Endothelial cell (in vitro differentiated cells): Measurements from ENCODE around the gene RAB3B. TPM values are rescaled to one million over a fixed set of nuclear protein-coding genes. Genes with fewer than 3 reads are reported as not detected.
"Not testable (repeated sequence)": the region's sequence is repeated elsewhere in the genome, so short reads cannot be mapped to it uniquely, and the experiment has no call there.

Source experiments
- DNase-seq: peaks from one replicate; pipeline ENCODE4 v3.0.0; 2021; ENCODE audit warnings: low spot score
- H3K27ac Mint-ChIP-seq: one replicate; pipeline ENCODE4 v1.8.0; 2021; ENCODE audit warnings: mixed read lengths, inconsistent platforms; ENCODE audit not compliant: unreplicated experiment
- H3K27me3 Mint-ChIP-seq: one replicate; pipeline ENCODE4 v1.8.0; 2021; ENCODE audit warnings: mild to moderate bottlenecking, moderate library complexity, mixed read lengths, inconsistent platforms; ENCODE audit not compliant: unreplicated experiment
- H3K36me3 Mint-ChIP-seq: one replicate; pipeline ENCODE4 v1.8.0; 2021; ENCODE audit warnings: mild to moderate bottlenecking, low read depth, mixed read lengths, inconsistent platforms; ENCODE audit not compliant: unreplicated experiment
- H3K4me1 Mint-ChIP-seq: one replicate; pipeline ENCODE4 v1.8.0; 2021; ENCODE audit warnings: mild to moderate bottlenecking, mixed read lengths, inconsistent platforms; ENCODE audit not compliant: unreplicated experiment
- H3K4me3 Mint-ChIP-seq: one replicate; pipeline ENCODE4 v1.8.0; 2021; ENCODE audit warnings: mild to moderate bottlenecking, mixed read lengths, inconsistent platforms; ENCODE audit not compliant: unreplicated experiment
- H3K9me3 Mint-ChIP-seq: one replicate; pipeline ENCODE4 v1.8.0; 2021; ENCODE audit warnings: mixed read lengths, inconsistent platforms; ENCODE audit not compliant: unreplicated experiment
- CTCF ChIP-seq: fragments of 200-600 bp; sonication (generic); IDR thresholded peaks from one replicate; pipeline ENCODE4 v1.5.0; 2021; ENCODE audit warnings: antibody characterized with exemption; ENCODE audit not compliant: unreplicated experiment
- total RNA-seq: library from RNA; stranded (reverse); fragmentation: NEBNext Ultra II Directional; extraction: Animal tissue kit (Norgen Biotek cat#: 25700); gene quantifications from one replicate; pipeline ENCODE4 v1.2.1, GENCODE V29; 2021; ENCODE audit not compliant: unreplicated experiment

RAB3B gene
- total RNA-seq, 1 donor from 2014 or later = 15.1 TPM

GRCh38 chr1:52033190-52034049 is 42.9 kb upstream of the RAB3B start, which contains the start of gene KTI12:
KTI12 (minus strand) TSS chr1:52033810; CDS start chr1:52033761, 49 bp downstream.
- Mint-ChIP-seq H3K27ac (peak within 1 kb of the TSS; percentile 97), H3K9me3 (no peaks in the 10 kb centered on the region), H3K36me3 (no peaks in the 10 kb centered on the region), H3K4me3 (peak within 1 kb of the TSS; percentile 92), H3K27me3 (peaks cover 9% of the 10 kb centered on the region), H3K4me1 (peaks cover 25% of the 10 kb centered on the region)
- no peak for TF ChIP-seq CTCF
- DNase-seq = peak; percentile 76

GRCh38 chr1:52032785-52033131 is 42.3 kb upstream of the RAB3B start:
- Mint-ChIP-seq H3K36me3 (no peaks in the 10 kb centered on the region), H3K4me3 (peak overlapping the region; percentile 92), H3K27me3 (peaks cover 9% of the 10 kb centered on the region), H3K9me3 (no peaks in the 10 kb centered on the region), H3K4me1 (peaks cover 25% of the 10 kb centered on the region), H3K27ac (peak overlapping the region; percentile 84)
- peak; percentile 13 for DNase-seq
- no peak for TF ChIP-seq CTCF

- Mint-ChIP-seq H3K4me3 (peak overlapping the region; percentile 92), H3K9me3 (no peaks in the 10 kb centered on the region), H3K27ac (peak overlapping the region; percentile 84)
Measured at GRCh38 chr1:52032124-52032784, 41.8 kb upstream of the RAB3B start.

GRCh38 chr1:52028839-52029238 is 38.3 kb upstream of the RAB3B start:
- H3K4me1 Mint-ChIP-seq = peaks cover 21% of the 10 kb centered on the region
- not testable (repeated sequence) for H3K36me3 Mint-ChIP-seq, H3K4me3 Mint-ChIP-seq

More at GRCh38 chr1:52032124-52032784, 41.8 kb upstream of the RAB3B start:
- peak; percentile 3 for DNase-seq
- no peaks in the 10 kb centered on the region for H3K36me3 Mint-ChIP-seq
- peaks cover 25% of the 10 kb centered on the region for H3K4me1 Mint-ChIP-seq
- no peak for TF ChIP-seq CTCF
- peaks cover 9% of the 10 kb centered on the region for H3K27me3 Mint-ChIP-seq

GRCh38 chr1:52028328-52028727 is 37.8 kb upstream of the RAB3B start:
- no peak overlapping the region for H3K4me3 Mint-ChIP-seq
- peaks cover 20% of the 10 kb centered on the region for H3K4me1 Mint-ChIP-seq
- H3K27ac Mint-ChIP-seq = no peak overlapping the region
- H3K36me3 Mint-ChIP-seq = peaks cover 12% of the 10 kb centered on the region
- H3K9me3 Mint-ChIP-seq = no peaks in the 10 kb centered on the region
- no peak for DNase-seq
- TF ChIP-seq CTCF = no peak
- peaks cover 2% of the 10 kb centered on the region for H3K27me3 Mint-ChIP-seq

More at GRCh38 chr1:52028839-52029238, 38.3 kb upstream of the RAB3B start:
- not testable (repeated sequence) for DNase-seq, H3K27ac Mint-ChIP-seq, H3K9me3 Mint-ChIP-seq, H3K27me3 Mint-ChIP-seq
